H9 (cell line): ENCODE data around the gene CRACDL. TPM values are rescaled to one million over a fixed set of nuclear protein-coding genes. Genes with fewer than 3 reads are reported as not detected.

Experiments
- DNase-seq: peaks from one replicate; pipeline ENCODE4 v3.0.0-alpha.2; 2017
- H2AFZ ChIP-seq: one replicate; pipeline ENCODE4 v1.6.1; 2013; ENCODE audit warnings: mild to moderate bottlenecking, low read length, control low read depth, moderate library complexity
- H2AK5ac ChIP-seq: 2 replicates; pipeline ENCODE4 v1.6.1; 2013; ENCODE audit warnings: low read length, control low read depth, mixed read lengths; ENCODE audit not compliant: insufficient read length
- H2BK120ac ChIP-seq: one replicate; pipeline ENCODE4 v1.6.1; 2013; ENCODE audit warnings: low read depth, mild to moderate bottlenecking, low read length, control low read depth, inconsistent platforms; ENCODE audit not compliant: poor library complexity, severe bottlenecking
- H2BK12ac ChIP-seq: 2 replicates; pipeline ENCODE4 v1.6.1; 2013; ENCODE audit warnings: low read length, control low read depth, mixed read lengths, low read depth; ENCODE audit not compliant: insufficient read length
- H2BK15ac ChIP-seq: 2 replicates; pipeline ENCODE4 v1.6.1; 2013; ENCODE audit warnings: low read depth, low read length, control low read depth
- H2BK20ac ChIP-seq: one replicate; pipeline ENCODE4 v1.6.1; 2013; ENCODE audit warnings: low read depth, mild to moderate bottlenecking, low read length, control low read depth, inconsistent platforms; ENCODE audit not compliant: poor library complexity, severe bottlenecking
- H2BK5ac ChIP-seq: 2 replicates; pipeline ENCODE4 v1.6.1; 2013; ENCODE audit warnings: low read length, control low read depth, mixed read lengths; ENCODE audit not compliant: insufficient read length
- H3K14ac ChIP-seq: 2 replicates; pipeline ENCODE4 v1.6.1; 2013; ENCODE audit warnings: low read length, control low read depth; ENCODE audit not compliant: insufficient read depth
- H3K18ac ChIP-seq: 2 replicates; pipeline ENCODE4 v1.6.1; 2013; ENCODE audit warnings: low read depth, mild to moderate bottlenecking, mixed read lengths, low read length, control low read depth; ENCODE audit not compliant: insufficient read length
- H3K23ac ChIP-seq: 2 replicates; pipeline ENCODE4 v1.6.1; 2013; ENCODE audit warnings: low read length, control low read depth, mixed read lengths, low read depth; ENCODE audit not compliant: insufficient read length
- H3K23me2 ChIP-seq: 2 replicates; pipeline ENCODE4 v1.6.1; 2013; ENCODE audit warnings: low read depth, mild to moderate bottlenecking, mixed read lengths, low read length, control low read depth; ENCODE audit not compliant: insufficient read length, poor library complexity, severe bottlenecking
- H3K27ac ChIP-seq: 2 replicates; pipeline ENCODE4 v1.5.1; 2013; ENCODE audit warnings: low read length, control low read depth, mixed read lengths, low read depth; ENCODE audit not compliant: insufficient read length
- H3K27me3 ChIP-seq: 2 replicates; pipeline ENCODE4 v1.6.1; 2013; ENCODE audit warnings: low read length, control low read depth, inconsistent platforms; ENCODE audit not compliant: insufficient read depth
- H3K4ac ChIP-seq: 2 replicates; pipeline ENCODE4 v1.6.1; 2013; ENCODE audit warnings: low read depth, mild to moderate bottlenecking, control low read depth, inconsistent platforms, low read length, moderate library complexity
- H3K4me1 ChIP-seq: 2 replicates; pipeline ENCODE4 v1.6.1; 2013; ENCODE audit warnings: low read length, control low read depth, inconsistent platforms; ENCODE audit not compliant: insufficient read depth
- H3K4me2 ChIP-seq: 2 replicates; pipeline ENCODE4 v1.6.1; 2013; ENCODE audit warnings: low read length, control low read depth, mixed read lengths; ENCODE audit not compliant: insufficient read length, insufficient read depth
- H3K56ac ChIP-seq: 2 replicates; pipeline ENCODE4 v1.6.1; 2013; ENCODE audit warnings: low read depth, mild to moderate bottlenecking, mixed read lengths, low read length, control low read depth; ENCODE audit not compliant: insufficient read length
- H3K79me1 ChIP-seq: 2 replicates; pipeline ENCODE4 v1.6.1; 2013; ENCODE audit warnings: low read depth, mild to moderate bottlenecking, moderate library complexity, low read length, control low read depth, inconsistent platforms; ENCODE audit not compliant: insufficient read depth, poor library complexity, severe bottlenecking
- H3K79me2 ChIP-seq: 2 replicates; pipeline ENCODE4 v1.6.1; 2013; ENCODE audit warnings: low read length, control low read depth, inconsistent platforms; ENCODE audit not compliant: insufficient read depth
- H3K9ac ChIP-seq: 2 replicates; pipeline ENCODE4 v1.6.1; 2013; ENCODE audit warnings: low read length, control low read depth, mixed read lengths; ENCODE audit not compliant: insufficient read length; ENCODE audit errors: extremely low read depth
- H3K9me3 ChIP-seq: one replicate; pipeline ENCODE4 v1.6.1; 2013; ENCODE audit warnings: low read depth, low read length, inconsistent platforms; ENCODE audit not compliant: control insufficient read depth
- H3T11ph ChIP-seq: one replicate; pipeline ENCODE4 v1.6.1; 2013; ENCODE audit warnings: mild to moderate bottlenecking, low read length, control low read depth, inconsistent platforms
- H4K20me1 ChIP-seq: one replicate; pipeline ENCODE4 v1.6.1; 2013; ENCODE audit not compliant: control insufficient read depth, insufficient read length, insufficient read depth
- H4K5ac ChIP-seq: 2 replicates; pipeline ENCODE4 v1.6.1; 2013; ENCODE audit warnings: low read depth, mild to moderate bottlenecking, mixed read lengths, low read length, control low read depth; ENCODE audit not compliant: insufficient read length
- H4K8ac ChIP-seq: replicated peaks from 2 replicates; pipeline ENCODE4 v1.6.1; 2013; ENCODE audit warnings: low read length, control low read depth, mixed read lengths, low read depth; ENCODE audit not compliant: insufficient read length
- H4K91ac ChIP-seq: 2 replicates; pipeline ENCODE4 v1.6.1; 2013; ENCODE audit warnings: low read depth, mild to moderate bottlenecking, moderate library complexity, mixed read lengths, low read length, control low read depth; ENCODE audit not compliant: insufficient read length
- H3K27ac Mint-ChIP-seq, 3 experiments: 2 replicates in 2 of 3; 3 replicates in 1 of 3; pipeline ENCODE4 v1.8.0; 2020 to 2021; ENCODE audit warnings: mixed read lengths in 3 of 3, mild to moderate bottlenecking in 1 of 3, moderate library complexity in 1 of 3
- H3K27me3 Mint-ChIP-seq: 2 replicates; pipeline ENCODE4 v1.8.0; 2021; ENCODE audit warnings: low read depth, mild to moderate bottlenecking, moderate library complexity, mixed read lengths
- H3K36me3 Mint-ChIP-seq, 3 experiments: 2 replicates in 2 of 3; 3 replicates in 1 of 3; pipeline ENCODE4 v1.8.0; 2020 to 2021; ENCODE audit warnings: low read depth in 3 of 3, mixed read lengths in 3 of 3; ENCODE audit not compliant: insufficient read depth in 1 of 3
- H3K4me1 Mint-ChIP-seq, 2 experiments: 2 replicates each; pipeline ENCODE4 v1.8.0; 2020; ENCODE audit warnings: mixed read lengths in 2 of 2
- H3K4me3 Mint-ChIP-seq, 2 experiments: 2 replicates in 1 of 2; 3 replicates in 1 of 2; pipeline ENCODE4 v1.8.0; 2020 to 2021; ENCODE audit warnings: mild to moderate bottlenecking in 2 of 2, mixed read lengths in 2 of 2, moderate library complexity in 1 of 2
- H3K9me3 Mint-ChIP-seq, 2 experiments: 2 replicates in 1 of 2; 3 replicates in 1 of 2; pipeline ENCODE4 v1.8.0; 2020; ENCODE audit warnings: mild to moderate bottlenecking in 2 of 2, mixed read lengths in 2 of 2, moderate library complexity in 1 of 2
- WGBS: extraction: QIAGEN DNeasy Blood & Tissue Kit; methylation state at CpG from one replicate; pipeline ENCODE4 v1.1.7; 2013; ENCODE audit warnings: missing lambda C conversion rate, low lambda C conversion rate, mixed read lengths; ENCODE audit not compliant: insufficient read length; ENCODE audit errors: extremely low coverage; 5-methylcytosine and 5-hydroxymethylcytosine counted together
- total RNA-seq: library from RNA; stranded (reverse); gene quantifications from 2 replicates; pipeline ENCODE4 v1.2.1, GENCODE V29; 2021
- TF ChIP-seq, protein P1 (sequence below): fragments of 200-600 bp; sonication (generic); conservative IDR thresholded peaks from 3 replicates; pipeline ENCODE4 v1.8.0; 2021; ENCODE audit warnings: antibody characterized with exemption, mild to moderate bottlenecking

Gene CRACDL
- total RNA-seq, 1 experiment from 2014 or later, result 0.48 TPM

DNA sequence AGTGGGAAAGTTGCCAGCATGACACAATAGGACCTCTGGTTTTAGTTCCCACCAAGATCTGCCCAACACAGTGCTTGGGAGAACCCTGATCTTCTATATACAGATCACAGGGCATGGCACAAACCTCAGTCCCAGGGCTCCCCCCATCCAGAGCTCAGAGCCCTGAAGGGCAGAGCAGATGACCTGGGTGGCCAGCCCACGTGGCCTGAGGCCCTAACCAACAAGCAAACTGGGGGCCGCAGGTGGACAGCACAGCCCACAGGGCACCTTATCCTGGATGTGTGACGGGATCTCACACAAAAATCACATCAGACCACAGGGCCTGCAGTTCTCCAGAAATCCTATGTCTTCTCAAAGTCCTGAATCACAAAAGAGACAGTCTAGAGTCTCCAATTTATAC, 34.7 kb downstream of the CRACDL start:
- Histone ChIP-seq H4K20me1 (no peaks in the 10 kb centered on the region), H2AFZ (no peak overlapping the region), H3K27ac (no peak overlapping the region), H4K91ac (no peak overlapping the region), H3K56ac (no peak overlapping the region), H2BK120ac (no peak overlapping the region), H4K8ac (no peak overlapping the region), H2AK5ac (no peak overlapping the region), H3K18ac (no peak overlapping the region), H3K4ac (no peak overlapping the region), H3K79me1 (no peaks in the 10 kb centered on the region), H2BK20ac (no peak overlapping the region), H2BK15ac (no peak overlapping the region), H3K23ac (no peak overlapping the region), H3K23me2 (no peaks in the 10 kb centered on the region), H3K9ac (no peak overlapping the region), H4K5ac (no peak overlapping the region), H2BK5ac (no peak overlapping the region), H3T11ph (no peak overlapping the region), H3K9me3 (no peaks in the 10 kb centered on the region), H3K27me3 (no peaks in the 10 kb centered on the region), H2BK12ac (no peak overlapping the region), H3K79me2 (no peaks in the 10 kb centered on the region), H3K14ac (no peak overlapping the region), H3K4me2 (no peak overlapping the region), H3K4me1 (no peaks in the 10 kb centered on the region)
- Mint-ChIP-seq H3K27ac (no peak overlapping the region), H3K4me1 (peaks cover 13 to 14% of the 10 kb centered on the region in 2 experiments), H3K9me3 (peaks cover 0 to 3% of the 10 kb centered on the region in 2 experiments; a peak in 2 of 5 replicates), H3K36me3 (no peaks in the 10 kb centered on the region), H3K27me3 (peaks cover 2% of the 10 kb centered on the region), H3K4me3 (no peak overlapping the region)
- TF ChIP-seq, protein P1, sequence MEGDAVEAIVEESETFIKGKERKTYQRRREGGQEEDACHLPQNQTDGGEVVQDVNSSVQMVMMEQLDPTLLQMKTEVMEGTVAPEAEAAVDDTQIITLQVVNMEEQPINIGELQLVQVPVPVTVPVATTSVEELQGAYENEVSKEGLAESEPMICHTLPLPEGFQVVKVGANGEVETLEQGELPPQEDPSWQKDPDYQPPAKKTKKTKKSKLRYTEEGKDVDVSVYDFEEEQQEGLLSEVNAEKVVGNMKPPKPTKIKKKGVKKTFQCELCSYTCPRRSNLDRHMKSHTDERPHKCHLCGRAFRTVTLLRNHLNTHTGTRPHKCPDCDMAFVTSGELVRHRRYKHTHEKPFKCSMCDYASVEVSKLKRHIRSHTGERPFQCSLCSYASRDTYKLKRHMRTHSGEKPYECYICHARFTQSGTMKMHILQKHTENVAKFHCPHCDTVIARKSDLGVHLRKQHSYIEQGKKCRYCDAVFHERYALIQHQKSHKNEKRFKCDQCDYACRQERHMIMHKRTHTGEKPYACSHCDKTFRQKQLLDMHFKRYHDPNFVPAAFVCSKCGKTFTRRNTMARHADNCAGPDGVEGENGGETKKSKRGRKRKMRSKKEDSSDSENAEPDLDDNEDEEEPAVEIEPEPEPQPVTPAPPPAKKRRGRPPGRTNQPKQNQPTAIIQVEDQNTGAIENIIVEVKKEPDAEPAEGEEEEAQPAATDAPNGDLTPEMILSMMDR, result no peak
- no CpG with 5 or more reads among the region's 3 CpGs for WGBS
- no peak for DNase-seq
